Suprapubic skin (tissue), 4 donors: ENCODE data around the gene SLC8B1. TPM values are rescaled to one million over a fixed set of nuclear protein-coding genes. Genes with fewer than 3 reads are reported as not detected.

Experiments
- DNase-seq, 2 donors: peaks; one replicate each; pipeline ENCODE4 v3.0.0-alpha.2; 2019; ENCODE audit warnings: low spot score in 2 of 2
- H3K27ac ChIP-seq: fragments of 200-600 bp; sonication (generic); one replicate; pipeline ENCODE4 v1.5.1; 2019
- H3K27me3 ChIP-seq: fragments of 200-600 bp; sonication (generic); one replicate; pipeline ENCODE4 v1.5.1; 2019
- H3K36me3 ChIP-seq: fragments of 200-600 bp; sonication (generic); one replicate; pipeline ENCODE4 v1.5.1; 2019
- H3K4me1 ChIP-seq: fragments of 200-600 bp; sonication (generic); one replicate; pipeline ENCODE4 v1.5.1; 2019
- H3K4me3 ChIP-seq: fragments of 200-600 bp; sonication (generic); one replicate; pipeline ENCODE4 v1.5.1; 2019; ENCODE audit warnings: mild to moderate bottlenecking
- H3K9me3 ChIP-seq: fragments of 200-600 bp; sonication (generic); one replicate; pipeline ENCODE4 v1.5.1; 2019
- CTCF ChIP-seq, 2 donors: fragments of 200-600 bp in 1 of 2; fragments of 450-650 bp in 1 of 2; sonication (generic) in 1 of 2; IDR thresholded peaks; one replicate each; pipeline ENCODE4 v1.5.1; 2016 to 2019; ENCODE audit warnings: antibody characterized with exemption in 2 of 2, mild to moderate bottlenecking in 1 of 2, moderate library complexity in 1 of 2
- EP300 ChIP-seq: sonication (generic); formaldehyde crosslinking; IDR thresholded peaks from one replicate; pipeline ENCODE4 v1.6.1; 2017; ENCODE audit warnings: antibody characterized with exemption
- POLR2A ChIP-seq, 2 donors: fragments of 450-650 bp; IDR thresholded peaks; one replicate each; pipeline ENCODE4 v1.6.1; 2017; ENCODE audit warnings: antibody characterized with exemption in 2 of 2, mild to moderate bottlenecking in 2 of 2, moderate library complexity in 2 of 2
- POLR2AphosphoS5 ChIP-seq, 3 donors: sonication (generic); formaldehyde crosslinking; IDR thresholded peaks; one replicate each; pipeline ENCODE4 v1.6.1; 2017; ENCODE audit warnings: antibody characterized with exemption in 3 of 3
- WGBS: methylation state at CpG from one replicate; pipeline ENCODE4 v1.1.5; 2018; 5-methylcytosine and 5-hydroxymethylcytosine counted together
- total RNA-seq, 4 donors: library from RNA; depleted of rRNA; stranded (reverse); fragments of >200 nt; gene quantifications; one replicate each; pipeline ENCODE4 v1.1.0, GENCODE V29; 2016

SLC8B1 gene
- total RNA-seq, 4 donors from 2014 or later: 29.1 to 70.2 (median 34.9) TPM

- DNase-seq: no peak
- Histone ChIP-seq H3K9me3 (no peaks in the 10 kb centered on the region), H3K4me3 (no peak overlapping the region), H3K27ac (no peak overlapping the region), H3K36me3 (peaks cover 36% of the 10 kb centered on the region), H3K4me1 (peaks cover 27% of the 10 kb centered on the region), H3K27me3 (no peaks in the 10 kb centered on the region)
- 98% methylated on average over 8 of the region's 8 CpGs for WGBS
- TF ChIP-seq EP300 (no peak), CTCF (IDR thresholded peaks at IDR 0.05) (no peak), POLR2A (IDR thresholded peaks at IDR 0.05) (no peak), POLR2AphosphoS5 (IDR thresholded peaks at IDR 0.05) (no peak)
These were observed 32.4 kb downstream of the SLC8B1 start for GRCh38 chr12:113302466-113302865.

- H3K36me3 ChIP-seq: peaks cover 38% of the 10 kb centered on the region
- WGBS: 93% methylated on average over 6 of the region's 6 CpGs
These were observed 33.1 kb downstream of the SLC8B1 start for GRCh38 chr12:113301811-113302210.

GRCh38 chr12:113299619-113300237 lies 35.2 kb downstream of the SLC8B1 start:
- 32% methylated on average over 14 of the region's 14 CpGs for WGBS
- Histone ChIP-seq H3K27ac (peak overlapping the region; percentile 64), H3K36me3 (peaks cover 38% of the 10 kb centered on the region), H3K4me1 (peaks cover 27% of the 10 kb centered on the region), H3K4me3 (no peak overlapping the region), H3K27me3 (no peaks in the 10 kb centered on the region), H3K9me3 (no peaks in the 10 kb centered on the region)
- TF ChIP-seq CTCF (IDR thresholded peaks at IDR 0.05) (no peak), POLR2A (IDR thresholded peaks at IDR 0.05) (no peak), POLR2AphosphoS5 (IDR thresholded peaks at IDR 0.05) (no peak), EP300 (no peak)
- DNase-seq: no peak

More at GRCh38 chr12:113301811-113302210, 33.1 kb downstream of the SLC8B1 start:
- Histone ChIP-seq H3K4me3 (no peak overlapping the region), H3K27ac (no peak overlapping the region), H3K27me3 (no peaks in the 10 kb centered on the region), H3K9me3 (no peaks in the 10 kb centered on the region), H3K4me1 (peaks cover 27% of the 10 kb centered on the region)
- no peak for TF ChIP-seq POLR2AphosphoS5 (IDR thresholded peaks at IDR 0.05)
- no peak for TF ChIP-seq EP300
- no peak for TF ChIP-seq CTCF (IDR thresholded peaks at IDR 0.05)
- TF ChIP-seq POLR2A (IDR thresholded peaks at IDR 0.05): no peak
- DNase-seq: no peak

- H3K27me3 ChIP-seq: no peaks in the 10 kb centered on the region
- peaks cover 41% of the 10 kb centered on the region for H3K36me3 ChIP-seq
- peak in 1 of 2 donors; percentile 88 for DNase-seq
- peak overlapping the region; percentile 64 for H3K27ac ChIP-seq
- H3K4me1 ChIP-seq: peaks cover 27% of the 10 kb centered on the region
- H3K4me3 ChIP-seq: no peak overlapping the region
- no peaks in the 10 kb centered on the region for H3K9me3 ChIP-seq
- TF ChIP-seq EP300 (no peak), POLR2AphosphoS5 (IDR thresholded peaks at IDR 0.05) (peak in 1 of 3 donors; percentile 26)
- 54% methylated on average over 8 of the region's 20 CpGs for WGBS
These were observed 35.9 kb downstream of the SLC8B1 start for GRCh38 chr12:113298861-113299545.

- Histone ChIP-seq H3K27ac (peak overlapping the region; percentile 64), H3K4me3 (no peak overlapping the region), H3K27me3 (no peaks in the 10 kb centered on the region), H3K4me1 (peaks cover 27% of the 10 kb centered on the region), H3K36me3 (peaks cover 47% of the 10 kb centered on the region), H3K9me3 (no peaks in the 10 kb centered on the region)
- WGBS: 81% methylated on average over 5 of the region's 5 CpGs
- DNase-seq: no peak
- no peak for TF ChIP-seq POLR2AphosphoS5 (IDR thresholded peaks at IDR 0.05)
- TF ChIP-seq CTCF (IDR thresholded peaks at IDR 0.05): no peak
- TF ChIP-seq EP300: no peak
- no peak for TF ChIP-seq POLR2A (IDR thresholded peaks at IDR 0.05)
These were observed 36.5 kb downstream of the SLC8B1 start for GRCh38 chr12:113298472-113298817.
